ENCODE measurements around the gene SUSD1.

The SUSD1 gene

GRCh38 chr9:112035166-112035826 is 139.8 kb downstream of the SUSD1 start:
- no peak for FAIRE-seq

GRCh38 chr9:112034216-112034611 is 140.9 kb downstream of the SUSD1 start:
- no peak for FAIRE-seq

- no peak for FAIRE-seq
Measured at GRCh38 chr9:112033237-112034215, 141.6 kb downstream of the SUSD1 start.

GRCh38 chr9:112032743-112033142 is 142.4 kb downstream of the SUSD1 start:
- FAIRE-seq, result no peak

- FAIRE-seq, result no peak
Measured at GRCh38 chr9:112032009-112032408, 143.1 kb downstream of the SUSD1 start.

- FAIRE-seq, result no peak
Measured at GRCh38 chr9:112031400-112031799, 143.7 kb downstream of the SUSD1 start.

GRCh38 chr9:112029921-112030444 is 145.1 kb downstream of the SUSD1 start:
- FAIRE-seq, result no peak

GRCh38 chr9:112028242-112029221 is 146.6 kb downstream of the SUSD1 start:
- no peak for FAIRE-seq

- no peak for FAIRE-seq
Measured at GRCh38 chr9:112025850-112026249, 149.2 kb downstream of the SUSD1 start.

- FAIRE-seq, result no peak
Measured at GRCh38 chr9:112021742-112022141, 153.4 kb downstream of the SUSD1 start.

- FAIRE-seq, result no peak
Measured at GRCh38 chr9:112020680-112021596, 154.2 kb downstream of the SUSD1 start.

- no peak for FAIRE-seq
Measured at GRCh38 chr9:112017878-112018277, 157.2 kb downstream of the SUSD1 start.

- no peak for FAIRE-seq
Measured at GRCh38 chr9:112015736-112016135, 159.4 kb downstream of the SUSD1 start.

- FAIRE-seq, result no peak
Measured at GRCh38 chr9:112015149-112015548, 159.9 kb downstream of the SUSD1 start.

- no peak for FAIRE-seq
Measured at GRCh38 chr9:112013266-112013665, 161.8 kb downstream of the SUSD1 start.

GRCh38 chr9:112012026-112012902 is 162.8 kb downstream of the SUSD1 start:
- FAIRE-seq, result no peak

GRCh38 chr9:112011051-112011620 is 164.0 kb downstream of the SUSD1 start:
- FAIRE-seq, result no peak

GRCh38 chr9:112010537-112010936 is 164.6 kb downstream of the SUSD1 start:
- no peak for FAIRE-seq

GRCh38 chr9:112009656-112010055 is 165.4 kb downstream of the SUSD1 start:
- FAIRE-seq, result no peak

Data from colon (tissue), 2 donors.